GM18505 (cell line): ENCODE data around the gene ITPKB.

ENCODE experiments used
- ATAC-seq: cut with Tn5 transposase; IDR thresholded peaks from one replicate; pipeline ENCODE4 v1.9.1; 2021; ENCODE audit not compliant: unreplicated experiment
- POLR2A ChIP-seq: IDR thresholded peaks from 4 replicates; pipeline ENCODE4 v1.6.1; 2011; ENCODE audit warnings: borderline replicate concordance; ENCODE audit not compliant: insufficient read depth, insufficient read length; ENCODE audit errors: extremely low read depth

Gene ITPKB

GRCh38 chr1:226687426-226687825 lies 51.7 kb downstream of the ITPKB start:
- no peak for TF ChIP-seq POLR2A
- no peak for ATAC-seq

GRCh38 chr1:226686440-226687425 lies 52.3 kb downstream of the ITPKB start:
- no peak for ATAC-seq
- no peak for TF ChIP-seq POLR2A

GRCh38 chr1:226685196-226685820 lies 53.8 kb downstream of the ITPKB start:
- no peak for TF ChIP-seq POLR2A

GRCh38 chr1:226684026-226684425 lies 55.1 kb downstream of the ITPKB start:
- TF ChIP-seq POLR2A, result no peak

More at GRCh38 chr1:226685196-226685820, 53.8 kb downstream of the ITPKB start:
- no peak for ATAC-seq

GRCh38 chr1:226682871-226683814 lies 55.9 kb downstream of the ITPKB start:
- ATAC-seq, result no peak
- no peak for TF ChIP-seq POLR2A

More at GRCh38 chr1:226684026-226684425, 55.1 kb downstream of the ITPKB start:
- no peak for ATAC-seq

GRCh38 chr1:226681652-226682493 lies 57.2 kb downstream of the ITPKB start:
- TF ChIP-seq POLR2A, result no peak
- ATAC-seq, result no peak

- TF ChIP-seq POLR2A, result no peak
- ATAC-seq, result no peak
Observed at GRCh38 chr1:226680653-226681052, 58.4 kb downstream of the ITPKB start.

GRCh38 chr1:226679853-226680516 lies 59.1 kb downstream of the ITPKB start:
- peak; percentile 42 for ATAC-seq
- peak; percentile 50 for TF ChIP-seq POLR2A

GRCh38 chr1:226679262-226679661 lies 59.8 kb downstream of the ITPKB start:
- TF ChIP-seq POLR2A, result no peak
- ATAC-seq, result no peak

GRCh38 chr1:226678701-226679100 lies 60.4 kb downstream of the ITPKB start:
- ATAC-seq, result no peak
- no peak for TF ChIP-seq POLR2A

- ATAC-seq, result no peak
- TF ChIP-seq POLR2A, result no peak
Observed at GRCh38 chr1:226678251-226678650, 60.8 kb downstream of the ITPKB start.
